Activated T-helper 1 cell treated with anti-CD3 and anti-CD28 coated beads, Interleukin-12 subunit alpha, Interleukin-12 subunit beta, Interleukin-2, Interleukin-4 antibody, amounts not matched to agents 30 ng/mL and 10 ng/mL and 1 ng/mL, durations not matched to agents 14 hours and 24 hours and 36 hours (primary cell): ENCODE measurements around the gene CREB5. TPM values are rescaled to one million over a fixed set of nuclear protein-coding genes. Genes with fewer than 3 reads are reported as not detected.

Source experiments
- DNase-seq: peaks from one replicate; pipeline ENCODE4 v3.0.0; 2021; ENCODE audit warnings: low spot score
- H3K27ac Mint-ChIP-seq: one replicate; pipeline ENCODE4 v1.8.0; 2021; ENCODE audit warnings: mild to moderate bottlenecking, mixed read lengths
- H3K27me3 Mint-ChIP-seq: one replicate; pipeline ENCODE4 v1.8.0; 2022; ENCODE audit warnings: mild to moderate bottlenecking, moderate library complexity, mixed read lengths; ENCODE audit not compliant: insufficient read depth
- H3K36me3 Mint-ChIP-seq: one replicate; pipeline ENCODE4 v1.8.0; 2021; ENCODE audit warnings: low read depth, mixed read lengths
- H3K4me1 Mint-ChIP-seq: one replicate; pipeline ENCODE4 v1.8.0; 2021; ENCODE audit warnings: low read depth, mixed read lengths
- H3K4me3 Mint-ChIP-seq: one replicate; pipeline ENCODE4 v1.8.0; 2021; ENCODE audit warnings: mild to moderate bottlenecking, moderate library complexity, mixed read lengths
- H3K9me3 Mint-ChIP-seq: one replicate; pipeline ENCODE4 v1.8.0; 2021; ENCODE audit warnings: mixed read lengths
- intact Hi-C: fragments of 100-400 bp; cut with micrococcal nuclease; formaldehyde crosslinking; loops from one replicate; pipeline ENCODE4 v1.15.1; 2024
- total RNA-seq: library from RNA; stranded (reverse); gene quantifications from 2 replicates; pipeline ENCODE4 v1.2.3, GENCODE V29; 2022

Gene CREB5
- not detected in 2 replicates for total RNA-seq

GRCh38 chr7:28411876-28412662, at the start of gene CREB5:
Gene CREB5, plus strand, starts transcription at chr7:28412518. Its CDS starts 397 bp downstream, at chr7:28412915.
- intact Hi-C loops: no loop called here
- no peak within 1 kb of the TSS for H3K27ac Mint-ChIP-seq
- H3K4me3 Mint-ChIP-seq: no peak within 1 kb of the TSS
- peaks cover 23% of the 10 kb centered on the region for H3K4me1 Mint-ChIP-seq
- no peaks in the 10 kb centered on the region for H3K9me3 Mint-ChIP-seq
- DNase-seq: no peak
- peaks cover 2% of the 10 kb centered on the region for H3K36me3 Mint-ChIP-seq
- peaks cover 55% of the 10 kb centered on the region for H3K27me3 Mint-ChIP-seq

GRCh38 chr7:28362812-28363211, 49.5 kb upstream of the CREB5 start:
- peaks cover 9% of the 10 kb centered on the region for H3K27me3 Mint-ChIP-seq
- DNase-seq: no peak
- peaks cover 21% of the 10 kb centered on the region for H3K9me3 Mint-ChIP-seq
- H3K27ac Mint-ChIP-seq: no peak overlapping the region
- no peak overlapping the region for H3K4me3 Mint-ChIP-seq
- intact Hi-C loops: no loop called here
- H3K36me3 Mint-ChIP-seq: no peaks in the 10 kb centered on the region
- no peaks in the 10 kb centered on the region for H3K4me1 Mint-ChIP-seq

GRCh38 chr7:28364082-28364481, 48.2 kb upstream of the CREB5 start:
- H3K9me3 Mint-ChIP-seq: peaks cover 21% of the 10 kb centered on the region
- H3K27ac Mint-ChIP-seq: no peak overlapping the region
- H3K27me3 Mint-ChIP-seq: peaks cover 9% of the 10 kb centered on the region
- H3K4me3 Mint-ChIP-seq: no peak overlapping the region
- intact Hi-C loops: no loop called here
- no peaks in the 10 kb centered on the region for H3K36me3 Mint-ChIP-seq
- DNase-seq: no peak
- H3K4me1 Mint-ChIP-seq: no peaks in the 10 kb centered on the region

- peaks cover 12% of the 10 kb centered on the region for H3K9me3 Mint-ChIP-seq
- no peak for DNase-seq
- no peak overlapping the region for H3K4me3 Mint-ChIP-seq
- no peaks in the 10 kb centered on the region for H3K36me3 Mint-ChIP-seq
- no peak overlapping the region for H3K27ac Mint-ChIP-seq
- intact Hi-C loops: no loop called here
- peaks cover 3% of the 10 kb centered on the region for H3K27me3 Mint-ChIP-seq
- no peaks in the 10 kb centered on the region for H3K4me1 Mint-ChIP-seq
Observed at GRCh38 chr7:28369523-28369922, 42.8 kb upstream of the CREB5 start.

- H3K27ac Mint-ChIP-seq: no peak overlapping the region
- DNase-seq: no peak
Observed at GRCh38 chr7:28371846-28372245, 40.5 kb upstream of the CREB5 start.

GRCh38 chr7:28373990-28374389, 38.3 kb upstream of the CREB5 start:
- H3K9me3 Mint-ChIP-seq: no peaks in the 10 kb centered on the region
- H3K27ac Mint-ChIP-seq: no peak overlapping the region
- intact Hi-C loops: no loop called here
- H3K4me3 Mint-ChIP-seq: no peak overlapping the region
- H3K4me1 Mint-ChIP-seq: no peaks in the 10 kb centered on the region
- H3K27me3 Mint-ChIP-seq: no peaks in the 10 kb centered on the region
- no peaks in the 10 kb centered on the region for H3K36me3 Mint-ChIP-seq
- no peak for DNase-seq

More at GRCh38 chr7:28371846-28372245, 40.5 kb upstream of the CREB5 start:
- intact Hi-C loops: no loop called here
- Mint-ChIP-seq H3K4me3 (no peak overlapping the region), H3K27me3 (no peaks in the 10 kb centered on the region), H3K9me3 (no peaks in the 10 kb centered on the region), H3K4me1 (no peaks in the 10 kb centered on the region), H3K36me3 (no peaks in the 10 kb centered on the region)

- Mint-ChIP-seq H3K4me3 (no peak overlapping the region), H3K27ac (no peak overlapping the region), H3K27me3 (no peaks in the 10 kb centered on the region), H3K4me1 (no peaks in the 10 kb centered on the region), H3K9me3 (no peaks in the 10 kb centered on the region), H3K36me3 (no peaks in the 10 kb centered on the region)
- no peak for DNase-seq
- intact Hi-C loops: no loop called here
Observed at GRCh38 chr7:28375729-28376128, 36.6 kb upstream of the CREB5 start.

GRCh38 chr7:28376634-28377033, 35.7 kb upstream of the CREB5 start:
- DNase-seq: no peak
- H3K9me3 Mint-ChIP-seq: no peaks in the 10 kb centered on the region
- H3K4me1 Mint-ChIP-seq: no peaks in the 10 kb centered on the region
- no peaks in the 10 kb centered on the region for H3K27me3 Mint-ChIP-seq
- H3K36me3 Mint-ChIP-seq: no peaks in the 10 kb centered on the region
- H3K27ac Mint-ChIP-seq: no peak overlapping the region
- H3K4me3 Mint-ChIP-seq: no peak overlapping the region
- intact Hi-C loops: no loop called here

- Mint-ChIP-seq H3K36me3 (no peaks in the 10 kb centered on the region), H3K4me3 (no peak overlapping the region), H3K27ac (no peak overlapping the region), H3K4me1 (no peaks in the 10 kb centered on the region), H3K9me3 (no peaks in the 10 kb centered on the region), H3K27me3 (no peaks in the 10 kb centered on the region)
- DNase-seq: no peak
- intact Hi-C loops: no loop called here
Observed at GRCh38 chr7:28378574-28379149, 33.7 kb upstream of the CREB5 start.

- peaks cover 3% of the 10 kb centered on the region for H3K27me3 Mint-ChIP-seq
- no peak overlapping the region for H3K27ac Mint-ChIP-seq
- DNase-seq: no peak
- no peaks in the 10 kb centered on the region for H3K36me3 Mint-ChIP-seq
- H3K4me3 Mint-ChIP-seq: no peak overlapping the region
- intact Hi-C loops: no loop called here
- H3K9me3 Mint-ChIP-seq: no peaks in the 10 kb centered on the region
- H3K4me1 Mint-ChIP-seq: no peaks in the 10 kb centered on the region
Observed at GRCh38 chr7:28381466-28381865, 30.9 kb upstream of the CREB5 start.

GRCh38 chr7:28382144-28382543, 30.2 kb upstream of the CREB5 start:
- Mint-ChIP-seq H3K27me3 (peaks cover 3% of the 10 kb centered on the region), H3K9me3 (no peaks in the 10 kb centered on the region), H3K36me3 (no peaks in the 10 kb centered on the region), H3K4me1 (no peaks in the 10 kb centered on the region), H3K4me3 (no peak overlapping the region), H3K27ac (no peak overlapping the region)
- no peak for DNase-seq
- intact Hi-C loops: no loop called here

GRCh38 chr7:28383975-28384374, 28.3 kb upstream of the CREB5 start:
- no peaks in the 10 kb centered on the region for H3K9me3 Mint-ChIP-seq
- peaks cover 9% of the 10 kb centered on the region for H3K27me3 Mint-ChIP-seq
- H3K4me1 Mint-ChIP-seq: no peaks in the 10 kb centered on the region
- H3K36me3 Mint-ChIP-seq: no peaks in the 10 kb centered on the region
- intact Hi-C loops: no loop called here
- no peak for DNase-seq
- H3K27ac Mint-ChIP-seq: no peak overlapping the region
- no peak overlapping the region for H3K4me3 Mint-ChIP-seq

GRCh38 chr7:28389504-28390395, 22.6 kb upstream of the CREB5 start:
- Mint-ChIP-seq H3K36me3 (no peaks in the 10 kb centered on the region), H3K27ac (no peak overlapping the region), H3K4me3 (no peak overlapping the region), H3K9me3 (no peaks in the 10 kb centered on the region), H3K4me1 (no peaks in the 10 kb centered on the region), H3K27me3 (peaks cover 14% of the 10 kb centered on the region)
- DNase-seq: no peak
- intact Hi-C loops: loop anchor here (1.0 to 5.0 kb wide), 3 partner anchors 237 to 533 kb away; no protein-coding TSS in a partner anchor
